ENCODE results near the gene ARHGAP40. TPM values are rescaled to one million over a fixed set of nuclear protein-coding genes. Genes with fewer than 3 reads are reported as not detected.
A peak's percentile ranks its signal among the peaks of the same experiment; 100 is the strongest.

ARHGAP40 gene
- total RNA-seq, 3 donors from 2014 or later = not detected

GRCh38 chr20:38573413-38573812 lies 28.2 kb upstream of the ARHGAP40 start:
- ATAC-seq = no peak
- H3K4me3 ChIP-seq = no peak overlapping the region
- TF ChIP-seq CTCF (IDR thresholded peaks at IDR 0.05) = no peak
- intact Hi-C loops (cut with DNase I, micrococcal nuclease) = no loop called here
- H3K4me1 ChIP-seq (ENCODE audit: low read depth) = no peaks in the 10 kb centered on the region
- no peaks in the 10 kb centered on the region for H3K9me3 ChIP-seq
- DNase-seq = no peak
- H3K36me3 ChIP-seq (ENCODE audit: low read depth) = peaks cover 11% of the 10 kb centered on the region

DNA sequence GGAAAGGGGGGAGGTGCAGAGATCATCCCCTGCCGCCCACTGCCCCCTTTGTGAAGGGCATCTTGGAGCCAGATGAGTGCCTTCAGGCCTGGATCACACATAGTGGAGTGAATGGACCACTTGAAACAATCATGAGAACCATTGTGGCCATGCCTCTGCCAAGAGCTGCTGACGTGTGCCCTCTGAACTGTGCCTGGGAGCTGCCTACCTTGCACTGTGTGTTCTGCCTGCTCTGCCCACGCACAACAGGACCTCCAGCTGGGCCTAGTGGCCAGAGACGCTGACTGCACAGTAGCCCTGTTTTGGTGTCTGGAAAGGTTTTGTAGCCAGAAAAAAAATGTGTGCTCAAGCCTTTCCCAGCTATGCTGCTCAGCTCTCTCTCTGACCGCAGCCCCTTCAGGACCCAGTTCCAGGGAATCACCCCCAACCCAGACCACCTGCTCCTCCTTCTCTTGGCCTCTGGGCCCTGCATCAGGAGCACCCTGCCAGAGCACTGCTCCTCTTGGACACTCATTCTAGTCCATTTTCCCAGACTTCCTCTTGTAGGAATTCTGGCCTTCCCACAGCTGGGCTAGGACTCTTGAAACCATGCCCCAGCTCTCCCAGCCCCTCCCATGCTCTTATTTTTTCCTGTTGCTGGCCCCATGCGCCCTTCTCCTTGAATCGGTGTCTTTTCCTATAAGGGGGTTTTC lies 22.2 kb upstream of the ARHGAP40 start:
- ATAC-seq (peak; percentile 28), DNase-seq (no peak)
- intact Hi-C loops (cut with DNase I, micrococcal nuclease) = no loop called here
- no peak for TF ChIP-seq CTCF (IDR thresholded peaks at IDR 0.05)
- Histone ChIP-seq H3K4me1 (ENCODE audit: low read depth) (no peaks in the 10 kb centered on the region), H3K4me3 (no peak overlapping the region), H3K36me3 (ENCODE audit: low read depth) (peaks cover 10% of the 10 kb centered on the region), H3K9me3 (no peaks in the 10 kb centered on the region)

DNA sequence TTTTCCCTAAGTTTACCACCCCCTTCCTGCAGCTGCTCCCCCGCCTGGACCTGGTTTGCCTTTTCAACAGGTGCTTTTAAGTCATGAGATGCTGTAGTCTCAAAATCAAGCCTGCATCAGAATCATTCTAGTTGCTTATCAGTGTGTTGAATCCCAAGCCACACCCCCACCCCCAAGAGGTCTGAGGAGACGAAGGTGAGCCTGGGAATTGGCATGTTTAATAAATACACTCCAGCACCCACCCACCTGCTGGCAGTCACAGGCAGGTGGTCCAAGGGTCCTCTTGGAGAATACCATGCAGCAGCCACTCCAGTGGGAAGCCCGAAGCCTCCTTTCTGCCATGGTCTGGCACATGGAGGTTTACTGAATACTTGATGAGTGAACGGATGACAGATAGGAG lies 21.7 kb upstream of the ARHGAP40 start:
- Histone ChIP-seq H3K36me3 (ENCODE audit: low read depth) (peaks cover 5% of the 10 kb centered on the region), H3K4me3 (no peak overlapping the region), H3K9me3 (no peaks in the 10 kb centered on the region), H3K4me1 (ENCODE audit: low read depth) (no peaks in the 10 kb centered on the region)
- intact Hi-C loops (cut with DNase I, micrococcal nuclease) = no loop called here
- DNase-seq (no peak), ATAC-seq (no peak)
- TF ChIP-seq CTCF (IDR thresholded peaks at IDR 0.05) = no peak

DNA sequence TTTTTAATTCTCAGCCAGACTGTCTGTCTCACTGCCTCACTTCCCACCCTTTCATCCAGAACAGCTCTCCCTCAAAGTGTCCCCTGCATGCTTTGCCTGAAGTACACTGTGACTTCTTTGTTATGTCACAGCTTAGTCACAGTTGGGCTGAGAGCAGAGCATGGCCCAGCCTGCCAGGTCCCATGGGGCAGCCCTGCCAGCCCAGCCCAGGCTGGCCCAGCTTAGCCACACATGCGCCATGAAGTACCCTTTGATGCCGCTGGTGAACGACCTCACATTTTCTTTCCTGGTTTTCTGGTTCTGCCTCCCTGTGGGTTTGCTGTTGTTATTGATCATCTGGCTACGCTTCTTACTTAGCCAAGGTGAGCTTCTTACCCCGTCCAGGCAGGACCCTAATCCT lies 20.6 kb upstream of the ARHGAP40 start, which contains the start of gene ADIG:
Gene ADIG (plus strand): TSS at position 185 of the 400 bp plus-strand sequence. CDS start 54 bp downstream, at position 239.
- no peaks in the 10 kb centered on the region for H3K9me3 ChIP-seq
- H3K4me1 ChIP-seq (ENCODE audit: low read depth) = no peaks in the 10 kb centered on the region
- H3K4me3 ChIP-seq = no peak within 1 kb of the TSS
- intact Hi-C loops (cut with DNase I, micrococcal nuclease) = no loop called here
- DNase-seq = no peak
- peak; percentile 23 for ATAC-seq
- no peak for TF ChIP-seq CTCF (IDR thresholded peaks at IDR 0.05)
- no peaks in the 10 kb centered on the region for H3K36me3 ChIP-seq (ENCODE audit: low read depth)

DNA sequence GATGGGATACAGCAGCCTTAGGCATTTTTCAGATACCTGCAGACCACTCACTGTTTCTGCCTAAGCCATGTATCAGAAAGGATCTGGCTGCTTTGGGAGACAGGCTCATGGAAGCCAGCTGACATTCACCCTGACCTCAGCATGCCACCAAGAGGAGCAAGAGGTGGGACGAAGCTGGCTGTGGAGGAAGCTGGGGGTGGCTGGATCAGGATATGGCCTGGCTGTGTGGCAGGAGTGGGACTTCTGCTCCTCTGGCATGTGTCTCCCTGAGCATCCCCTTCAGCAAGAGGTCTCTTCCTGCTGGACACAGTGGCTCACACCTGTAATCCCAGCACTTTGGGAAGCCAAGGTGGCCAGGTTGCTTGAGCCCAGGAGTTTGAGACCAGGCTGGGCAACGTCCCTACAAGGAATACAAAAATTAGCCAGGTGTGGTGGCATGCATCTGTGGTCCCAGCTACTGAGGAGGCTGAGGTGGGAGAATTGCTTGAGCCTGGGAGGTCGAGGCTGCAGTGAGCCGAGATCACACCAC lies 19.7 kb upstream of the ARHGAP40 start:
- DNase-seq (no peak), ATAC-seq (no peak)
- no peak for TF ChIP-seq CTCF (IDR thresholded peaks at IDR 0.05)
- Histone ChIP-seq H3K9me3 (no peaks in the 10 kb centered on the region), H3K4me3 (no peak overlapping the region), H3K36me3 (ENCODE audit: low read depth) (no peaks in the 10 kb centered on the region), H3K4me1 (ENCODE audit: low read depth) (no peaks in the 10 kb centered on the region)
- intact Hi-C loops (cut with DNase I, micrococcal nuclease) = no loop called here

All from mucosa of descending colon (tissue), 3 donors.